ENCODE data around the gene HTRA1. TPM values are rescaled to one million over a fixed set of nuclear protein-coding genes. Genes with fewer than 3 reads are reported as not detected.

HTRA1 gene
- total RNA-seq, 1 experiment from 2014 or later = 0.70 TPM

DNA sequence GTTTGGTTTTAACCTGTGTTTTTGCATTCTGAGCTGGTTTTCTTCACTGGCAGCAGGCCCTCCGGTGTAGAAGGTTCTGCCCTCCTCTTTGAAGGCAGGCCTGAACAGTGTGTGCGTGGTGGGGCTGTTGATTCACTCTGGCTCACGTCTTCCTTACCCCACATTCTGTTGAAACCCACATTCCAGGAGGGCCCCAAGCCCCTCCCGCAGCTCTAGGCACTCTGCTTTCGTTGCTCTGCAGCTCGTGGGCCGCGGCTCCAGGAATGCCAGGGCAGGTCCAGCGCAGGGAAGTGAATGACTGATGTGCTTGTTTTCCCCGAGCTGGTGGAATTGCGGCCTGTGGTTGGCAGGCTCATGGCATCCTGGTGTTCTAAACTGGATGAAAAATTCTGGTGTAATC is 49.0 kb downstream of the HTRA1 start:
- BruUV-seq (replicated peaks) = no TSS peak
- Histone ChIP-seq H3K27me3 (replicated peaks; ENCODE audit: control insufficient read depth, insufficient read depth, low read length) (no peaks in the 10 kb centered on the region), H3K4me1 (peaks cover 3% of the 10 kb centered on the region; the same call in 1 of the 2 replicates), H3K9me3 (no peaks in the 10 kb centered on the region), H3K36me3 (ENCODE audit: control insufficient read depth, insufficient read depth, low read length) (no peaks in the 10 kb centered on the region), H3K4me3 (ENCODE audit: low read depth, low read length) (no peak overlapping the region)
- TF ChIP-seq, protein P1, sequence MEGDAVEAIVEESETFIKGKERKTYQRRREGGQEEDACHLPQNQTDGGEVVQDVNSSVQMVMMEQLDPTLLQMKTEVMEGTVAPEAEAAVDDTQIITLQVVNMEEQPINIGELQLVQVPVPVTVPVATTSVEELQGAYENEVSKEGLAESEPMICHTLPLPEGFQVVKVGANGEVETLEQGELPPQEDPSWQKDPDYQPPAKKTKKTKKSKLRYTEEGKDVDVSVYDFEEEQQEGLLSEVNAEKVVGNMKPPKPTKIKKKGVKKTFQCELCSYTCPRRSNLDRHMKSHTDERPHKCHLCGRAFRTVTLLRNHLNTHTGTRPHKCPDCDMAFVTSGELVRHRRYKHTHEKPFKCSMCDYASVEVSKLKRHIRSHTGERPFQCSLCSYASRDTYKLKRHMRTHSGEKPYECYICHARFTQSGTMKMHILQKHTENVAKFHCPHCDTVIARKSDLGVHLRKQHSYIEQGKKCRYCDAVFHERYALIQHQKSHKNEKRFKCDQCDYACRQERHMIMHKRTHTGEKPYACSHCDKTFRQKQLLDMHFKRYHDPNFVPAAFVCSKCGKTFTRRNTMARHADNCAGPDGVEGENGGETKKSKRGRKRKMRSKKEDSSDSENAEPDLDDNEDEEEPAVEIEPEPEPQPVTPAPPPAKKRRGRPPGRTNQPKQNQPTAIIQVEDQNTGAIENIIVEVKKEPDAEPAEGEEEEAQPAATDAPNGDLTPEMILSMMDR (IDR thresholded peaks at IDR 0.05; ENCODE audit: insufficient read depth in 1 of 2, low read depth in 1 of 2, low read length in 1 of 2, severe bottlenecking in 1 of 2, unreplicated experiment in 1 of 2) = no peak
- CTCF ChIA-PET = no interaction called here
- intact Hi-C loops (cut with micrococcal nuclease; ENCODE audit: unreplicated experiment) = no loop called here
- peak in 1 of 2 experiments; percentile 20 for DNase-seq
- Mint-ChIP-seq H3K27me3 (ENCODE audit: insufficient read depth, unreplicated experiment) (no peaks in the 10 kb centered on the region), H3K4me3 (ENCODE audit: unreplicated experiment) (no peak overlapping the region), H3K27ac (ENCODE audit: unreplicated experiment) (peak overlapping the region; percentile 45), H3K4me1 (ENCODE audit: low read depth, unreplicated experiment) (peaks cover 5% of the 10 kb centered on the region), H3K9me3 (ENCODE audit: unreplicated experiment) (no peaks in the 10 kb centered on the region), H3K36me3 (ENCODE audit: insufficient read depth, unreplicated experiment) (no peaks in the 10 kb centered on the region)
- POLR2A ChIA-PET = no interaction called here

DNA sequence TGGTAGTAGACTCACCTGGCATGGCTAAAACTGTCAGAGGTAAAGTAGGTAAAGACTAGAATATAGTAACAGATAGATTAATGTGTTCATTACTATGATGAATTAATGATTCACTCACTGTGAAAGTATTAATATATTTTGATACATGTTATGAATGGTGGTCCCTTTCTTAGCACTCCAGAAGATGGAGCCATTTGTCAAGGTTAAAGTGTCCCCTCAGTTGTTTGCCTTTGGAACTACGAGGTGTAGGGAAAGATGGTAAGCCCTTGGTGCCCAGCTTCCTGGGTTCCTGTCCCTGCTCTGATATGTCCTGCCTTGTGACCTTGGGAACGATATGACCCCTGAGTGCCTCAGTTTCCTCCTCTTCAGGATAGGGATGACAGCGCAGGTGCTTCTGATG is 49.4 kb downstream of the HTRA1 start:
- intact Hi-C loops (cut with micrococcal nuclease; ENCODE audit: unreplicated experiment) = no loop called here
- H3K4me1 Mint-ChIP-seq (ENCODE audit: low read depth, unreplicated experiment) = peaks cover 5% of the 10 kb centered on the region
- H3K4me1 ChIP-seq = peaks cover 3% of the 10 kb centered on the region; the same call in 1 of the 2 replicates
- peak overlapping the region; percentile 45 for H3K27ac Mint-ChIP-seq (ENCODE audit: unreplicated experiment)
- ChIA-PET POLR2A (no interaction called here), CTCF (no interaction called here)
- H3K36me3 ChIP-seq (ENCODE audit: control insufficient read depth, insufficient read depth, low read length) = no peaks in the 10 kb centered on the region
- H3K4me3 ChIP-seq (ENCODE audit: low read depth, low read length) = no peak overlapping the region
- BruUV-seq (replicated peaks) = no TSS peak
- H3K9me3 ChIP-seq = no peaks in the 10 kb centered on the region
- no peaks in the 10 kb centered on the region for H3K9me3 Mint-ChIP-seq (ENCODE audit: unreplicated experiment)
- H3K4me3 Mint-ChIP-seq (ENCODE audit: unreplicated experiment) = no peak overlapping the region
- H3K27me3 Mint-ChIP-seq (ENCODE audit: insufficient read depth, unreplicated experiment) = no peaks in the 10 kb centered on the region
- no peaks in the 10 kb centered on the region for H3K27me3 ChIP-seq (replicated peaks; ENCODE audit: control insufficient read depth, insufficient read depth, low read length)
- no peaks in the 10 kb centered on the region for H3K36me3 Mint-ChIP-seq (ENCODE audit: insufficient read depth, unreplicated experiment)
- TF ChIP-seq, protein P1 (IDR thresholded peaks at IDR 0.05; ENCODE audit: insufficient read depth in 1 of 2, low read depth in 1 of 2, low read length in 1 of 2, severe bottlenecking in 1 of 2, unreplicated experiment in 1 of 2) = no peak
- DNase-seq = no peak

DNA sequence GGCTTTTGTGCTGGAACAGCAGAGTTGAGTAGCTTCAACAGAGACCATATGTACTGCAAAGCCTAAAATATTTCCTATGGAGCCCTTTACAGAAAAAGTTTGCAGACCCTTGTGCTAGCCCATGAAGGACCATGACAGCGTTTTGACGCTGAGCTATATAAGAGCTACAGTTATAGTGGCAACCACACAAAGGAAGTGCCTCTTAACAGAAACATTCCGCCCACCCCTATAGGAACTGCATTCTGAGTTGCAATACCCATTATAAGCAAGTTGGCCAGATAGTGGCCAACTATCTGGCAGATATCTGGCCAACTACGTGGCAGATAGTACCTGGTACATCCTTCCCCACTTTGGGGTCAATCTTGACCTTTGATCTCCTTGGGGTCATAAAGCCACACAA is 51.7 kb downstream of the HTRA1 start:
- no peak for DNase-seq
- ChIA-PET CTCF (no interaction called here), POLR2A (interaction anchor here (0.6 kb wide), 2 partner anchors 20 to 1270 kb away, joined by 3 to 6 read pairs; no protein-coding TSS in a partner anchor)
- no peaks in the 10 kb centered on the region for H3K9me3 ChIP-seq
- H3K4me1 ChIP-seq = peaks cover 3% of the 10 kb centered on the region; the same call in 1 of the 2 replicates
- no peaks in the 10 kb centered on the region for H3K27me3 Mint-ChIP-seq (ENCODE audit: insufficient read depth, unreplicated experiment)
- H3K9me3 Mint-ChIP-seq (ENCODE audit: unreplicated experiment) = no peaks in the 10 kb centered on the region
- no peak overlapping the region for H3K27ac Mint-ChIP-seq (ENCODE audit: unreplicated experiment)
- H3K27me3 ChIP-seq (replicated peaks; ENCODE audit: control insufficient read depth, insufficient read depth, low read length) = no peaks in the 10 kb centered on the region
- TF ChIP-seq, protein P1 (IDR thresholded peaks at IDR 0.05; ENCODE audit: insufficient read depth in 1 of 2, low read depth in 1 of 2, low read length in 1 of 2, severe bottlenecking in 1 of 2, unreplicated experiment in 1 of 2) = no peak
- H3K4me1 Mint-ChIP-seq (ENCODE audit: low read depth, unreplicated experiment) = peaks cover 5% of the 10 kb centered on the region
- H3K4me3 ChIP-seq (ENCODE audit: low read depth, low read length) = no peak overlapping the region
- H3K36me3 Mint-ChIP-seq (ENCODE audit: insufficient read depth, unreplicated experiment) = no peaks in the 10 kb centered on the region
- H3K4me3 Mint-ChIP-seq (ENCODE audit: unreplicated experiment) = no peak overlapping the region
- BruUV-seq (replicated peaks) = no TSS peak
- intact Hi-C loops (cut with micrococcal nuclease; ENCODE audit: unreplicated experiment) = no loop called here
- H3K36me3 ChIP-seq (ENCODE audit: control insufficient read depth, insufficient read depth, low read length) = no peaks in the 10 kb centered on the region
